Vagina (tissue), 2 donors: ENCODE data around the gene METTL1.

Experiments used
- CTCF ChIP-seq, 3 experiments: fragments of 450-650 bp in 2 of 3; fragments of 200-600 bp in 1 of 3; sonication (generic) in 1 of 3; IDR thresholded peaks; one replicate each; pipeline ENCODE4 v1.5.1; 2017 to 2019; ENCODE audit warnings: antibody characterized with exemption in 3 of 3, mild to moderate bottlenecking in 2 of 3, moderate library complexity in 2 of 3
- POLR2A ChIP-seq, 2 donors: fragments of 450-650 bp; IDR thresholded peaks; one replicate each; pipeline ENCODE4 v1.6.1; 2017; ENCODE audit warnings: antibody characterized with exemption in 2 of 2, mild to moderate bottlenecking in 2 of 2, moderate library complexity in 2 of 2

- TF ChIP-seq CTCF (IDR thresholded peaks at IDR 0.05), result no peak
- TF ChIP-seq POLR2A (IDR thresholded peaks at IDR 0.05), result no peak
Measured at GRCh38 chr12:57743769-57744168, 28.1 kb downstream of the METTL1 start.
